Fibroblast of villous mesenchyme (primary cell): ENCODE data around the gene PRCC. TPM values are rescaled to one million over a fixed set of nuclear protein-coding genes. Genes with fewer than 3 reads are reported as not detected.

Experiments used
- DNase-seq: peaks from one replicate; pipeline ENCODE4 v3.0.0-alpha.2; 2010; ENCODE audit warnings: low read depth
- H3K4me3 ChIP-seq: 2 replicates; pipeline ENCODE4 v1.5.1; 2011; ENCODE audit warnings: low read depth, mild to moderate bottlenecking, low read length
- CTCF ChIP-seq: IDR thresholded peaks from 2 replicates; pipeline ENCODE4 v1.5.1; 2012; ENCODE audit warnings: low read depth, mild to moderate bottlenecking, low read length; ENCODE audit not compliant: insufficient read depth
- total RNA-seq: library from RNA; depleted of rRNA; stranded (reverse); fragments of >200 nt; gene quantifications from 2 replicates; pipeline ENCODE4 v1.2.3, GENCODE V29; 2012

PRCC gene
- total RNA-seq, 1 donor, result 19.0 TPM

GRCh38 chr1:156801409-156802121, 34.2 kb downstream of the PRCC start:
- DNase-seq, result peak; percentile 96
- no peak overlapping the region for H3K4me3 ChIP-seq
- TF ChIP-seq CTCF, result peak; percentile 48

GRCh38 chr1:156802421-156802935, 35.1 kb downstream of the PRCC start:
- no peak for TF ChIP-seq CTCF

GRCh38 chr1:156803086-156803851, 35.9 kb downstream of the PRCC start:
- TF ChIP-seq CTCF, result no peak
- no peak overlapping the region for H3K4me3 ChIP-seq
- DNase-seq, result no peak

More at GRCh38 chr1:156802421-156802935, 35.1 kb downstream of the PRCC start:
- H3K4me3 ChIP-seq, result no peak overlapping the region
- DNase-seq, result no peak

GRCh38 chr1:156804026-156804425, 36.7 kb downstream of the PRCC start:
- H3K4me3 ChIP-seq, result no peak overlapping the region
- no peak for TF ChIP-seq CTCF
- no peak for DNase-seq

GRCh38 chr1:156804572-156805243, 37.4 kb downstream of the PRCC start:
- no peak for TF ChIP-seq CTCF
- H3K4me3 ChIP-seq, result no peak overlapping the region
- DNase-seq, result peak; percentile 64

GRCh38 chr1:156805766-156806511, 38.6 kb downstream of the PRCC start:
- H3K4me3 ChIP-seq, result no peak overlapping the region
- DNase-seq, result peak; percentile 98
- TF ChIP-seq CTCF, result no peak
